GM18520 (cell line): ENCODE data around the gene STAC.

Experiments
- ATAC-seq: cut with Tn5 transposase; IDR thresholded peaks from one replicate; pipeline ENCODE4 v1.9.1; 2021; ENCODE audit not compliant: unreplicated experiment

Gene STAC

GRCh38 chr3:36512555-36512954, 132.3 kb downstream of the STAC start:
- ATAC-seq: no peak

GRCh38 chr3:36514171-36514570, 133.9 kb downstream of the STAC start:
- no peak for ATAC-seq

DNA sequence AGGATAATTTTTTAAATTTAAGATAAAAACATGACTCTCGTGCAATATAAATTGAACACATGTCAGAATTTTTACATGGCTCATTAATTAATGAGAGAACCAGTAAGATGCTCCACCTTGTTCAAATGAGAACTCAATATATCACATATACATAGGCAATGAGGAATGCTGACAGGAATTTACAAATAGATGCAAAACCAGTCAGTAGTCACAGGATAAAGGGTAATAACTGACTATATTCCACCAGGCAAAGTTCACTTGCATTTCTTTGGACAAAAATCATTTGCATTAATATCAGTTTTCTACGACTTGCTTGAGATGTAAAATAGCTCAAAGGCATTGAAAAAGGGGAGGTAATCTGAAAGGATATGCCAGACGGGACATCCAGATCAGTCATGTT, 139.4 kb downstream of the STAC start:
- no peak for ATAC-seq

GRCh38 chr3:36520241-36521006, 140.1 kb downstream of the STAC start:
- ATAC-seq: no peak

DNA sequence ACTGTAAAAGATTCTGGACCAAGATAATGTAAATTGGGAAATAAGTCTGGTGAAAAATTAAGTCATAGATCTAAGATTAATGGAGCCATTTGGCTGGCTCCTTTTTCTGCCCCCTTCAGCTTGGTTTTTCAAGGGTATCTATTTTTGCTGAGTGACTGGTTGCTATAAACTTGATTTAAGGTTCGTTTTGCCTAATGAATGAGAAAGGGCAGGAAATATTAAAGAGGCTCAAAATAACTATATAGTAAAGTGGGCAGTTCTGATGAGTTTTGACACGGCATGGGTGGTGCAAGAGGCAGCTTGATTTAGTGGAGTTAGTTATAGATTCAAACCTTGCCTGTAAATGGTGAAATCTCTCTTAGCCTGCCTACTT, 140.7 kb downstream of the STAC start:
- ATAC-seq: no peak

- no peak for ATAC-seq
These were observed 144.3 kb downstream of the STAC start for GRCh38 chr3:36524560-36524959.

DNA sequence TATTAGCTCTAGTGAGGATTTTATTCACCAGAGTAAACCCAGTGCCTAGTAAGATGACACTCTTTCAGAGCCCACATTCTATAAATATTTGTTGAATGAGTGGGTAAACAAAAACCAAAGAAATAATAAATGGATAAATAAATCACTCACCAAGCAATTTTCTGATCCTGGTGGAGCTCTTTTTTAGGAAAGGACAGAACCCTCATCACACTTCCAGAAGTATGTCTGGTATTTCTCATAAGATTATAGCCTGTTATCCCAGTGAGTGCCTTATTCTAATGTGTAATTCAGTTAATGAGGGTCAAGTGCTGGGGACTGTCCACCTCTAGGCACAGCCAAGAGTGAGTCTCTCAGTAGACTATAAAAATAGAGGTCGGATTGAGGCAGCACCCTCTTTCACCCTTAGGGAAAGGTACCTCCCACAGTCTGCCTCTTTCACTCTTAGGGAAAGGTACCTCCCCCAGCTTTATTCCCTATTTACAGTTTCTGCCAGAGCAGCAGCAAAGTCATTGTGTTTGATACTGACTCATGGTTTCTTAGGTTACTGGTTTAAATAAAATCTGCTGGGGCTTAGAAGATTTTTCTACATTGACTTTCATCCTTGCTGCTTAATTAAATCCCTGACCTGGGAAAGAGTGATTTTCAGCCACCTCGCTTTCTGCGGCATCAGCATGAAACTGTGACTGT, 145.0 kb downstream of the STAC start:
- ATAC-seq: no peak

DNA sequence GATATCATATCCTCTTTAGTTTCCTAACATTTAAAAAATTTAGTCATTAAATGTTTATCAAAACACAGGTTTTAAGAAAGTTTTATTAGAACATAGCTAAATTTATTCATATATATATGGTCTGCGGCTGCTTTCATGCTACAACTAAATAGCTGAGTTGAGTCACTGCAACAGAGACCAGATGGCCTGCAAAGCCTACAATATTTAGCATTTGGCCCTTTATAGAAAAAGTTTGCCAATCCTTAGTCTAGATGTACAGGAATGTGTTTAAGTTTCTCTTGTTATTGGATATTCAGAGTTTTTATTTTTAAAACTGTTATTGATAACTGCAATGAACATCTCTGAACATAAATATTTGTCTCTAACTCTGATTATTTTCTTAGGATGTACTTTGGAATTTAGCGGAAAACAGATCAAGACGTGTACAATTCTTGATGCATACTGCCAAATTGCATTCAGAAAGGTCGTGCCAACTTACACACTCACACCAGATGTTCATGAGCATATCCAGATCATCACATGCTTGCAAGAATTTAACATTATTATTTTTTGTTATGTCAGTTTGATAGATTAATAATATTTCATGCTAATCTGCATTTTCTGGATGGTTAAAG, 157.9 kb downstream of the STAC start:
- no peak for ATAC-seq

DNA sequence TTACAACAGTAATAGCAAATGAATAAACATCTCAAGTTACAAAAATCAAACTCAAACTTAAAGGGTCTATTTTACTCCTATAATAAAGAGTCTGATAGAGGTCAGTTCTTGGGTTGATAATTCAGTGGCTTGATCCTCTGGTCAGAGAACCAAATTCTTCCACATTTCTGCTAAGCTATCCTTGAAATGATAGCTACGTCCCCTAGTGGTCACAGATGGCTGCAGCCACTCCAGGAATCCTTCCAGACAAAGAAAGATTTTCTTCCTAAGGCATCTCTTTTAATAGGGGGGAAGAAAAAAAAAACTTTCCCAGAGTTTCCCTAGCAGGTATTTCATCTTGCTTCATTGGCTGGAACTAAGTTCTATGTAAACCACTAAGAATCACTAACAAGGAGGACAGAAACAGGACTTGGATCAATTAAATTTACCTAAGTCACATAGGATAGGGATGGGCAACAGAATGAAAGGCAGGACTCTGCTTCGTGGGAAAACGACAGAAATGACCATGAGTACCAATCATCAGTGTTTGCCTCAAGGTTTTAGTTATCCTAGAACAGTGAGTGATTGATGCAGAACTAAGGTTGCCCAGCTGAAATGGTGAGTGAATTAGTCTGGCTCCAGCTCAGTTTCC, 160.7 kb downstream of the STAC start:
- no peak for ATAC-seq

DNA sequence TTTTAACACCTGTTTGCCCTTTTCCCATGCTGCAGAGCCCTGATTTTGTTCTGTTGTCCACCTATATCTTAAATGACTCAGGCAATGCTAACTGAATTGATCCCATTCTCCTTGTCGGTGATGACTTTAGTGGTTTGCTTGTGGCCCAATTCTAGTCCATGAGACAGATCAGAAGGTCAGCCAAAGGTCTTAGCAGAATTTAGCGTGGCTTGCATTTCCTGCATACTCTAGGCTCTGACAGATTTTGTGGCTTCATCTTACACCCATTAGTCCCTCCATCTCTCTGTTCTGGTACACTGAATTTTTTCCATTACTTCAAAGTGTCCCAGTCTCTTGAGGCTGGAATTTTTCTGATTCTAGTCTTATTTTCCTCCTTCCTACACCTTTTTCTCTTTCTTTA, 161.9 kb downstream of the STAC start:
- no peak for ATAC-seq

- no peak for ATAC-seq
These were observed 163.1 kb downstream of the STAC start for GRCh38 chr3:36543276-36543997.

- ATAC-seq: no peak
These were observed 165.9 kb downstream of the STAC start for GRCh38 chr3:36546226-36546625.

GRCh38 chr3:36548712-36549111, 168.4 kb downstream of the STAC start:
- no peak for ATAC-seq

DNA sequence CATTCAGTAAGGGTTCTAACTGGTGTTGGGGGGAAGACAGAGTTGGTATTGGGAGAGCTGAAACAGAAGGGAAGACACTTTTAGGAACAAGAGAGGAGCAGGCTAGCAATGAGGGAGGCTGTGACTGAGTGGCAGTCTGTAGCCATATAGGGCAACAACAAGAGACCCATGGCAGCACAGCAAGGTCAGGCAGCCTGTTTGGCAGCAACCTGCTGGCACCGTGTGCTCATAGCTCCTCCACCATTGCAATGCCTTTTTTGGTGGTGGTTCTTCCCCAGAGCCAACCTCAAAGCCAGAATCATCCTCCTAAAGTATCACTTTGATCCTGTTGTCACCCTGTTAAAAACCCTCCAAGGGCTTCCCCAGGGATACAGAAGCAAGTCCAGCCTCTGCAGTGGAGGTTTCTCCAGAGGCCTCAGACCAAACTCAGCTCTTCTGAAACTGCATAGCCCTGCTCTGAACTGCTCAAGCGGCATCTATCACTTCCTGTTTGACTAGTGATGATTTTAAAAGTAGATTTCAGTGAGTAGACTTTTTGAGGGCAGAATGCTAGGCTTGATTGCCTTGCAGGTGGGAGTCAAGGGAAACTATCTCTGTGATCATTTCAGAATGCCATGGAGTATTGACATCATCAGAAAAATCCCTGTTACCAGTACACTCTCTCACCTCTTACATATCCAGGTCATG, 176.9 kb downstream of the STAC start:
- ATAC-seq: no peak

- no peak for ATAC-seq
These were observed 177.6 kb downstream of the STAC start for GRCh38 chr3:36557708-36558421.

GRCh38 chr3:36558961-36559360, 178.7 kb downstream of the STAC start:
- ATAC-seq: no peak

DNA sequence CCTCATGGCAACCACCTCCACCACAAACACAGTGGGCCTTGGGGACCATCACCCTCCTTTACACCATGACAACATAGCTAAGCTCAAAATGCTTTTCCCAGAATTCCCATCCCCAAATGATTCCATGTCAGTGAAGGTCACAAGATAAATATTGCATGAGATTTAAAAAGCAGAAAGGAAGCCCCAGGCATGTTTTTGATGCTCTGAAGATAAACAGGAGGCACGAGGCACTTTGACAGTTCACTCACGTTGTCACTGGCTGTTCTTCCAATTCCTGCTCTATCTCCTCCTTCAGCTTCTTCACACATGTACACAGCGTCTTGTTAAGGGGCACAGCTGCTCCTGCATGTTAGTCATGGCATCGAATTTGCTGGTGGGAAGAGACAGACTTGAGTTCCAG, 180.4 kb downstream of the STAC start:
- no peak for ATAC-seq

GRCh38 chr3:36561601-36562000, 181.3 kb downstream of the STAC start:
- no peak for ATAC-seq

DNA sequence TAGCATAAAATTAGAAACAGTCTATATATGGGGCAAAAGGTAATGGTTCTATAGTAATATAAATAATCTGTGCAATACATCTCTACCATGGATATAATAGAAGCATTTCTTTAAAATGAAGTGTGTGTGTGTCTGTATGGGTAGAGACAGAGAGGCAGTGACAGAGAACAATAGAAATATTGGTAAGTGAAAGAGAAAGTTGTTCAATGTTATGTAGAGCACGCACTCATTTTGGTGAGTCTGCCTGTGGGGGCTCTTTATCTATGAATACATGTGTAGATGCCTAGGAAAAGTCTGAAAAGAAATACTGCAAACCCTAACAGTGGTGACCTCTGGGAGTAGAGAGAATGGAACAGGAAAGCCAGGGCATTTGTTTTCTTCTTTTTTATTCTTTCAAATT, 182.6 kb downstream of the STAC start:
- ATAC-seq: peak; percentile 64

GRCh38 chr3:36575241-36575640, 194.9 kb downstream of the STAC start:
- no peak for ATAC-seq
